CD14-positive monocyte (primary cell): ENCODE measurements around the gene CSRP1. TPM values are rescaled to one million over a fixed set of nuclear protein-coding genes. Genes with fewer than 3 reads are reported as not detected.

Experiments used
- DNase-seq, 3 donors: peaks; one replicate each; pipeline ENCODE4 v3.0.0-alpha.2; 2011 to 2022
- H2AFZ ChIP-seq: 2 replicates; pipeline ENCODE4 v1.6.0; 2012; ENCODE audit warnings: mild to moderate bottlenecking, low read depth, low read length, inconsistent platforms; ENCODE audit not compliant: insufficient read depth, poor library complexity, severe bottlenecking
- H3K27ac ChIP-seq, 2 donors: 1 replicate in 1 of 2; 2 replicates in 1 of 2; pipeline ENCODE4 v1.5.1; 2012 to 2013; ENCODE audit warnings: low read length in 2 of 2, control low read depth in 1 of 2, inconsistent platforms in 1 of 2, low read depth in 1 of 2, mild to moderate bottlenecking in 1 of 2
- H3K27me3 ChIP-seq, 2 donors: one replicate each; pipeline versions ENCODE4 v1.6.0 to v1.6.1; 2011 to 2013; ENCODE audit warnings: low read length in 2 of 2; ENCODE audit not compliant: control insufficient read depth in 2 of 2, insufficient read depth in 2 of 2
- H3K36me3 ChIP-seq, 2 donors: replicated peaks in 1 of 2; 1 replicate in 1 of 2; 2 replicates in 1 of 2; pipeline versions ENCODE4 v1.5.1 to v1.6.1; 2012 to 2013; ENCODE audit warnings: low read length in 2 of 2, control low read depth in 1 of 2, inconsistent platforms in 1 of 2, mild to moderate bottlenecking in 1 of 2; ENCODE audit not compliant: insufficient read depth in 2 of 2, control insufficient read depth in 1 of 2
- H3K4me1 ChIP-seq, 2 donors: 1 replicate in 1 of 2; 2 replicates in 1 of 2; pipeline versions ENCODE4 v1.5.1 to v1.6.1; 2012 to 2013; ENCODE audit warnings: low read length in 2 of 2, control low read depth in 1 of 2, inconsistent platforms in 1 of 2, mild to moderate bottlenecking in 1 of 2, moderate library complexity in 1 of 2; ENCODE audit not compliant: insufficient read depth in 2 of 2, control insufficient read depth in 1 of 2
- H3K4me2 ChIP-seq: replicated peaks from 2 replicates; pipeline ENCODE3; 2012; ENCODE audit warnings: low read length, moderate library complexity, mild to moderate bottlenecking; ENCODE audit not compliant: poor library complexity, severe bottlenecking; ENCODE audit errors: extremely low read depth
- H3K4me3 ChIP-seq, 3 experiments: fragments of 200-600 bp in 1 of 3; sonication (generic) in 1 of 3; replicated peaks in 1 of 3; 1 replicate in 2 of 3; 2 replicates in 1 of 3; pipeline ENCODE4 v1.5.1; 2011 to 2013; ENCODE audit warnings: low read length in 3 of 3, mild to moderate bottlenecking in 3 of 3, control low read depth in 2 of 3, low read depth in 2 of 3, inconsistent platforms in 1 of 3, moderate library complexity in 1 of 3
- H3K79me2 ChIP-seq: 2 replicates; pipeline ENCODE4 v1.6.0; 2012; ENCODE audit warnings: mild to moderate bottlenecking, control low read depth, inconsistent platforms, low read length, moderate library complexity; ENCODE audit not compliant: insufficient read depth
- H3K9ac ChIP-seq: 2 replicates; pipeline ENCODE4 v1.6.0; 2017; ENCODE audit warnings: low read length, mild to moderate bottlenecking; ENCODE audit not compliant: insufficient read depth, poor library complexity, severe bottlenecking
- H3K9me3 ChIP-seq, 2 donors: replicated peaks in 1 of 2; 1 replicate in 1 of 2; 2 replicates in 1 of 2; pipeline versions ENCODE4 v1.5.1 to v1.6.1; 2012 to 2013; ENCODE audit warnings: low read length in 2 of 2, control low read depth in 1 of 2; ENCODE audit not compliant: control insufficient read depth in 1 of 2, insufficient read depth in 1 of 2
- H4K20me1 ChIP-seq: 2 replicates; pipeline ENCODE4 v1.6.0; 2012; ENCODE audit warnings: mild to moderate bottlenecking, low read length, control low read depth, moderate library complexity; ENCODE audit not compliant: insufficient read depth
- H3K27ac Mint-ChIP-seq, 7 donors: one replicate each; pipeline ENCODE4 v1.8.0; 2020; ENCODE audit warnings: mild to moderate bottlenecking in 7 of 7, mixed read lengths in 7 of 7, moderate library complexity in 6 of 7, inconsistent platforms in 2 of 7
- H3K27me3 Mint-ChIP-seq, 3 donors: one replicate each; pipeline ENCODE4 v1.8.0; 2021 to 2022; ENCODE audit warnings: low read depth in 3 of 3, mild to moderate bottlenecking in 3 of 3, mixed read lengths in 3 of 3, moderate library complexity in 3 of 3, inconsistent platforms in 1 of 3
- H3K36me3 Mint-ChIP-seq, 2 donors: one replicate each; pipeline ENCODE4 v1.8.0; 2020; ENCODE audit warnings: mixed read lengths in 2 of 2, inconsistent platforms in 1 of 2, mild to moderate bottlenecking in 1 of 2
- H3K4me1 Mint-ChIP-seq: one replicate; pipeline ENCODE4 v1.8.0; 2020; ENCODE audit warnings: mild to moderate bottlenecking, mixed read lengths
- H3K4me3 Mint-ChIP-seq, 2 donors: one replicate each; pipeline ENCODE4 v1.8.0; 2020; ENCODE audit warnings: mild to moderate bottlenecking in 2 of 2, mixed read lengths in 2 of 2, moderate library complexity in 1 of 2
- H3K9me3 Mint-ChIP-seq, 7 donors: one replicate each; pipeline ENCODE4 v1.8.0; 2020 to 2022; ENCODE audit warnings: mixed read lengths in 7 of 7, mild to moderate bottlenecking in 6 of 7, moderate library complexity in 6 of 7, inconsistent platforms in 2 of 7
- WGBS: methylation state at CpG from one replicate; pipeline ENCODE4 v1.1.5; 2013; ENCODE audit warnings: missing lambda C conversion rate; ENCODE audit not compliant: insufficient coverage; 5-methylcytosine and 5-hydroxymethylcytosine counted together
- intact Hi-C, 2 donors: fragments of 100-400 bp; cut with micrococcal nuclease; formaldehyde crosslinking; loops; one replicate each; pipeline versions ENCODE4 v1.15.0 to v1.15.1; 2023
- polyA plus RNA-seq, 3 donors: library from polyadenylated mRNA; depleted of rRNA in 1 of 3; unstranded in 2 of 3; stranded (reverse) in 1 of 3; fragments of 300-500 nt in 2 of 3; fragments of >200 nt in 1 of 3; fragmentation: Illumina TruSeq in 2 of 3; gene quantifications; 1 replicate in 2 of 3; 2 replicates in 1 of 3; pipeline ENCODE4 v1.2.3, GENCODE V29; 2012 to 2021
- TF ChIP-seq, protein P1 (sequence below): fragments of 200-600 bp; IDR thresholded peaks from one replicate; pipeline ENCODE4 v1.8.0; 2022; ENCODE audit warnings: antibody characterized with exemption, mild to moderate bottlenecking

The CSRP1 gene
- polyA plus RNA-seq, 3 donors: 87.4 to 111 (median 98.8) TPM

DNA sequence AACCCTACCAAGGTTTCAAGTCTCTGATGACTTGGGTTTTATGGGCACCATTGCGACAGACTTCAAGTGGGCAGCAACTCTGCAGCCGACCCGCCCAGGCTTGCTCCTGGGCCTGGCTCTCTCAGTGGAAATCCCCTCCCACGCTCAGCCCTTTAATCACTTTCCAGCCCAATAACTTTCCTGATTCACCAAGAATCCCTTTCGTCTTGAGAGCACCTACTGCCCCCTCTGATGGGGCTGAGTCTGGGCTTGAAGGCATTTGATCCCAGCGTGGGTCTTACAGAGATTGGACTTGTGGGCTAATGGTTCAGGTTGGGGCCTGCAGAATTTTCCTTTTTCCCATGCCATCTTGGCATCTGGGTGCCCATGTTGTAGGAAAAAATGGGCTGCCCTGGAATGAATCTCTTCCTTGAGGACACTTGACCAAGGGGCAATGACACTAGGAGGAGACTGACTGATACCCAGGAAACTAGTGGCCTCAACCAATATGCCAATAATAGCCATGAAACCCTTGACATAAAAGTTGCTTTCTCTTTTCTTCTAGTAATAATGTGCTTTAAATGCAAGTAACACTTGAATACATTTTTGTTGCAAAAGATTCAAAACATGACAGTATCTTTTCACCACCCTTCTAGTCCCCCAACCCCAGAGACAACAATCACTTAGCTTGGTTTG lies 30.1 kb downstream of the CSRP1 start:
- Mint-ChIP-seq H3K27ac (peak overlapping the region in 1 of 7 donors; percentile 11), H3K27me3 (peaks cover 12 to 38% (median 20%) of the 10 kb centered on the region in 3 donors), H3K4me3 (no peak overlapping the region), H3K4me1 (peaks cover 29% of the 10 kb centered on the region), H3K9me3 (peaks cover 0 to 6% (median 0%) of the 10 kb centered on the region in 7 donors), H3K36me3 (no peaks in the 10 kb centered on the region)
- H3K79me2 ChIP-seq: no peaks in the 10 kb centered on the region
- H3K4me3 ChIP-seq: no peak overlapping the region
- TF ChIP-seq, protein P1, sequence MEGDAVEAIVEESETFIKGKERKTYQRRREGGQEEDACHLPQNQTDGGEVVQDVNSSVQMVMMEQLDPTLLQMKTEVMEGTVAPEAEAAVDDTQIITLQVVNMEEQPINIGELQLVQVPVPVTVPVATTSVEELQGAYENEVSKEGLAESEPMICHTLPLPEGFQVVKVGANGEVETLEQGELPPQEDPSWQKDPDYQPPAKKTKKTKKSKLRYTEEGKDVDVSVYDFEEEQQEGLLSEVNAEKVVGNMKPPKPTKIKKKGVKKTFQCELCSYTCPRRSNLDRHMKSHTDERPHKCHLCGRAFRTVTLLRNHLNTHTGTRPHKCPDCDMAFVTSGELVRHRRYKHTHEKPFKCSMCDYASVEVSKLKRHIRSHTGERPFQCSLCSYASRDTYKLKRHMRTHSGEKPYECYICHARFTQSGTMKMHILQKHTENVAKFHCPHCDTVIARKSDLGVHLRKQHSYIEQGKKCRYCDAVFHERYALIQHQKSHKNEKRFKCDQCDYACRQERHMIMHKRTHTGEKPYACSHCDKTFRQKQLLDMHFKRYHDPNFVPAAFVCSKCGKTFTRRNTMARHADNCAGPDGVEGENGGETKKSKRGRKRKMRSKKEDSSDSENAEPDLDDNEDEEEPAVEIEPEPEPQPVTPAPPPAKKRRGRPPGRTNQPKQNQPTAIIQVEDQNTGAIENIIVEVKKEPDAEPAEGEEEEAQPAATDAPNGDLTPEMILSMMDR: no peak
- DNase-seq: peak in 1 of 3 donors; percentile 33
- H3K9ac ChIP-seq: no peak overlapping the region
- no peaks in the 10 kb centered on the region for H4K20me1 ChIP-seq
- intact Hi-C loops: no loop called here
- H3K36me3 ChIP-seq: no peaks in the 10 kb centered on the region
- H3K4me2 ChIP-seq: no peak overlapping the region
- peaks cover 27 to 32% of the 10 kb centered on the region in 2 donors for H3K4me1 ChIP-seq
- H2AFZ ChIP-seq: no peak overlapping the region
- peaks cover 0 to 17% of the 10 kb centered on the region in 2 donors for H3K27me3 ChIP-seq
- no peaks in the 10 kb centered on the region for H3K9me3 ChIP-seq
- H3K27ac ChIP-seq: no peak overlapping the region
- 56% methylated on average over 2 of the region's 6 CpGs for WGBS

GRCh38 chr1:201475915-201476669 lies 30.8 kb downstream of the CSRP1 start:
- intact Hi-C loops: no loop called here
- TF ChIP-seq, protein P1: no peak
- Histone ChIP-seq H3K4me3 (no peak overlapping the region), H3K36me3 (no peaks in the 10 kb centered on the region), H3K4me2 (no peak overlapping the region), H3K9ac (no peak overlapping the region), H3K9me3 (no peaks in the 10 kb centered on the region), H4K20me1 (no peaks in the 10 kb centered on the region), H3K4me1 (peaks cover 20 to 25% of the 10 kb centered on the region in 2 donors), H3K27ac (no peak overlapping the region), H3K27me3 (peaks cover 0 to 10% of the 10 kb centered on the region in 2 donors), H2AFZ (no peak overlapping the region), H3K79me2 (no peaks in the 10 kb centered on the region)
- H3K27me3 Mint-ChIP-seq: peaks cover 11 to 36% (median 19%) of the 10 kb centered on the region in 3 donors
- peak overlapping the region in 1 of 2 donors; percentile 3 for H3K4me3 Mint-ChIP-seq
- peak overlapping the region in 1 of 7 donors; percentile 11 for H3K27ac Mint-ChIP-seq
- peaks cover 0 to 4% (median 0%) of the 10 kb centered on the region in 7 donors for H3K9me3 Mint-ChIP-seq
- H3K36me3 Mint-ChIP-seq: no peaks in the 10 kb centered on the region
- 82% methylated on average over 6 of the region's 8 CpGs for WGBS
- peaks cover 22% of the 10 kb centered on the region for H3K4me1 Mint-ChIP-seq
- DNase-seq: no peak
